HG03139 (cell line): ENCODE measurements around the gene STIM1.
"Not testable (repeated sequence)": the region's sequence is repeated elsewhere in the genome, so short reads cannot be mapped to it uniquely, and the experiment has no call there.

ENCODE experiments used
- ATAC-seq: cut with Tn5 transposase; IDR thresholded peaks from one replicate; pipeline ENCODE4 v1.9.1; 2021; ENCODE audit not compliant: unreplicated experiment

STIM1 gene

DNA sequence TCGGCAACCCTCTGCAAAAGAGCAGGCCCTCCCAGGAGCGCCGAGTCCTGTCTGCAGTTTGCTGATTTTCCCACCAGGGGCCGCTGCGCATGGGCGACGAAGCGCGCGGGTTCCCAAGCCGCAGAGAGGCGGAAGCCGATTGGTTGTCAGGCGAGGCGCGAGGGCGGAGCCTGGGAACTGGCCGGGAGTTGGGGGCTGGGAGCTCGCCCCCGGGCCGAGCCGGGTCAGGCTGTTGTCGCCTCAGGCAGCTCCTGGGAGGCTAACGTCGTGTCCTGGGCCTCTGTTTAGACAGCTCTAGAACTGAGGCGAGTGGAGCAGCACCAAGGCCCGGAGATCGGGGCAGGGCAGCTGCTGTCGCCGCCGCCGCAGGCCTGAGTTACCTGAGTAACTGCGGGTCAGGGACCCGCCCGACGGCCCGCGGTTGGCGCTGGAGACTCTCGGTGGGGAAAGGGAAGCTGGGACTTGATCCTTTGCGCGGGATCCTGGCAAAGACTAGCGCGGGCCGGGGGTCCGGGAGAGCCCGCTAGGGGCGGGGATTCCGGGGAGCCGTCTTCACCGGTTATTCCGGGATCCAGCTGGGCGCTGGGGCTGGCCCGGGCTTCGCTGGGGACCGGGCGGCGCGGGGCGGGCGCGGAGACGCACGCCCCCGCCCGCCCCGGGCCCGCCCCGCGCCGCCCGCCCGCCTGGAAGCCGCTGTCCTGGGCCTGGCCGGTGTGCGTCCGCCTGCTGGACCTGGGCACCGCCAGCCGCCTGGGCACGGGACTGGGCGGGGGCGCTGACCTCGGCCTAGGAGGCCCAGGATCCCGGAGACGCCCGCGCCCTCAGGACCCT is at the start of gene STIM1:
Gene STIM1 (plus strand): TSS at position 688 of the 831 bp plus-strand sequence. CDS start 607 bp downstream, outside the sequence.
- peak; percentile 49 for ATAC-seq

GRCh38 chr11:3807909-3808860 is 47.3 kb upstream of the STIM1 start, which contains the start of gene PGAP2:
TSS of gene PGAP2 (plus strand) at chr11:3808560. CDS start at chr11:3811260, 2,700 bp downstream.
- ATAC-seq = peak; percentile 67

DNA sequence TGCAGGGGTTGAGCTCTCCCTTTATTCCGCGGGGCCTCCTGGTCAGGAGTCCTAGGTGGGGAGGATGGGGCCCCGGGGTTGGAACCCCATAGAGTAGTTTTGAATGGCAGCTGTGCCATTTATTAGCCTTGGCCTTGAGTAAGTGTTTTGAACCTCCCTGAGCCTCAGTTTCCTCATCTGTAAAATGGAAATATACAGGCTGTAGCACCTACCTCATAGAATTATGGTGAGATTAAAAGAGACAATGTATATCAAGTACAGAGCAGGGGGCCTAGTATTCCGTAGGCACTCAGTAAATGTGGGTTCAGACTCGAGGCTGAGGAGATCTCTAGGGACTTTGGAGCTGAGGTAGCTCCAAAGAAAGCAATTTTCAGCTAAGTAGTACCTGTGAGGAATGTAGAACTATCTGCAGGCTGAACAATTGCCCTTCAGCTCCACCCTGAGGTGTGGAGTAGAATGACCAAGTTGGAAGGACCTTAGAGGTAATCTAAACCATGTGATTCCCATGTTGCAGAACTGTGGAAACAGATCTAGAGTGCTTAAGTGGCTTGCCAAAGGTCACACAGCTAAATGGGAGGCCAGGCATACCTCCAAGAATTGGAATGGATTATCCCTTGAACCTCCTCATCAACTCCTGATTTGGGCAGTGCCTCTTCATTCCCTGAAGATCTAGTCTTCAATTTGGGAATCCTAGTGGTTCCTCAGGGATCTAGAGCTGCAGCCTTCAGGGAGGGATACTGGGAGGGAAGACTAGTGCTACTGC is 46.4 kb upstream of the STIM1 start:
- ATAC-seq = peak; percentile 58

DNA sequence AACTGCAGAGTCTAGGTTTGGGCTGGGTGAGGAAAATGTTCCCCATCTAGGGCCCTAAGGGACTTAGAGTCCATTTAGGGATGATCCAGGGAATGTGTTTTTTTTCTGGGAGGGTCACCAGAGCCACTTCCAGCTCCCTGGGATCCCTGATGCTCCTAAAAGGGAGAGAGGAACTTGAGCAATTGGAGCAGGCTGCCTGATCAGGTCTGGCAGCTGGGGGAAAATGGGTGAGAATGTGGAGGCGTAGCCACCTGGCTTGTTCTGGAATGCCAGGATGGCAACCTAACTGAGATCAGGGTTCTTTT is 45.9 kb upstream of the STIM1 start:
- ATAC-seq = no peak

- no peak for ATAC-seq
Observed at GRCh38 chr11:3810446-3810845, 45.0 kb upstream of the STIM1 start.

DNA sequence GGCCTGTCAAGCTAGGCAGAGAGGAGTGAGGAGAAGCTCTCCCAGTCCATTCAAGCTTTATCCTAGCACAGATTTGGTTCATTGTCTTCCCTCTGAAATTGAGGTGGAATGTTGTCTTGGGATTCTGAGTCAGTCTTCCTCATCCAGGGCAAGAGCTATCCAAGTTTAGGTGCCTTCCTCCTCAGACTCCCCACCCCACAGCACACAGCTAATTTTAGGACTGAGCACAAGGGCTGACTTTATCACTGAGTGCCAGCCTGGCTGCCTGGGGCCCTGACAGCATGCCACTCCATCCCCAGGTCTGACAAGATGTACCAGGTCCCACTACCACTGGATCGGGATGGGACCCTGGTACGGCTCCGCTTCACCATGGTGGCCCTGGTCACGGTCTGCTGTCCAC is 44.5 kb upstream of the STIM1 start:
- no peak for ATAC-seq

DNA sequence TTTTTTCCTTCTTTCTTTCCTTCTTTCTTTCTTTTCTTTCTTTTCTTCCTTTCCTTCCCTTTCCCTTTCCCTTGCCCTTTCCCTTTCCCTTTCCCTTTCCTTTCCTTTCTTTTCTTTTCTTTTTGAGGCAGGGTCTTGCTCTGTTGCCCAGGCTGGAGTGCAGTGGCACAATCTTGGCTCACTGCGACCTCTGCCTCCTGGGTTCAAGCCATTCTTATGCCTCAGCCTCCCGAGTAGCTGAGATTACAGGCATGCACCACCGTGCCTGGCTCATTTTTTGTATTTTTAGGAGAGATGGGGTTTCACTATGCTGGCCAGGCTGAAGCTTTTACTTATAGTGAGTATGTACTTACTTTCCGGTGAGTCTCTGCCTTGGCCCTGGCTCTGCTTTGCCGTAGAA is 40.6 kb upstream of the STIM1 start:
- ATAC-seq = not testable (repeated sequence)

- ATAC-seq = no peak
Observed at GRCh38 chr11:3815845-3816244, 39.6 kb upstream of the STIM1 start.

DNA sequence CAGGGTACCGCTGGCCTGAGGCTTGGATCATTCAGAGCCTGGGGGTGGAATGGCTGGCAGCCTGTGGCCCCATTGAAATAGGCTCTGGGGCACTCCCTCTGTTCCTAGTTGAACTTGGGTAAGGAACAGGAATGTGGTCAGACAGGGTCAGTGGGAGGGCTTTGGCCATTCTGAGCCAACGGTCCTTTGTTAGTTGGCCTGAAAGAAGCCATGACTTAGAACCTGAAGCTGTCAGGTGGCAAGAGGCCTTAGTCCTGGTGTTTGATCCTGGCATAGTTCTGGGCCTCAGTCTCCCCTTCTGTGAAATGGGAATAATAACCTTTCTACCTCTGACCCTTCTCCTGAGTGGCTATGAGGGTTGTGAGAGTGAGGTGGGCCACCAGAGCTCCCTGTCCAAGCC is 38.8 kb upstream of the STIM1 start:
- no peak for ATAC-seq

DNA sequence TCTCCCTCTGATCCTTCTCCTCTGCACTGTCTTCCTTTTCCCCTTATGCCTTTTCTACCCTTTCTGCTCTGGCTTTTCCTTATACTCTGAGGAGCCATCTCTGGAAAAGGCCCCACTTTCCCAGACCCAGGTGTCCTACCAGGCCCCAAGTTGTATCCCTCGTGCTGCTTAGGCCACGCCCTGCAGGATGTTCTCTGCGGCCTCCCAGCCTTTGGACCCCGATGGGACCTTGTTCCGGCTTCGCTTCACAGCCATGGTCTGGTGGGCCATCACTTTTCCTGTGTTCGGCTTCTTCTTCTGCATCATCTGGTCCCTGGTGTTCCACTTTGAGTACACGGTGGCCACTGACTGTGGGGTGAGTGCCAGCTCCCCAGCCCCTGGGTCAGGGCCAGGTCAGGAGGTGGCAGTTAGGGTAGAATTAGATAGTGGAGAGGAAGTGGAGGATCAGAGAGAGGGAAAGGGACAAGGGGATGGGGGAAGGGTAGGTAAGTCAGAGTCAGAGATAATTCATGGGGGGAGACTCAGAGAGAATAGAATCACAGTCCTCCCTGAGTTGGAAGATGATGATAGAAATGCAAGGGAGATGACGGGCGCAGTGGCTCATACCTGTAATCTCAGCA is 38.2 kb upstream of the STIM1 start:
- no peak for ATAC-seq

- ATAC-seq = no peak
Observed at GRCh38 chr11:3820971-3821370, 34.5 kb upstream of the STIM1 start.

GRCh38 chr11:3822312-3822711 is 33.2 kb upstream of the STIM1 start:
- no peak for ATAC-seq

DNA sequence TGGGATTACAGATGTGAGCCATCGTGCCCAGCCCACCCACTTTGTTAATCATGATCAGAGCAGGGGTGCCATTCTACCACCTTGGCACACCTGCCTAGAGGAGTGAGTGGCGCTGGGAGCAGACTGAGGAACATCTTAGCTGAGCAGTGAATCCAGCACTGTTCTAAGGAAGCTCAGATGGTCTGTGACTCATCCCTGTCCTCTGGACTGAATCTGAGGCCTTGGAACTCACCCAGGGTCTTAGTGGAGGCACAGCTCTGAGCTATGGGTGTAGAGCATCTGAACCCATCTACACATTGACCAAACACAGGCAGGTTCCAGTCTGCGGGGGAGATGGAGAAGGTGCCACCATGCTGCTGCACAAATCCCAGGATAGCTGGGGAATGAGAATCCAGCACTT is 32.2 kb upstream of the STIM1 start:
- ATAC-seq = no peak

GRCh38 chr11:3823762-3824506 is 31.5 kb upstream of the STIM1 start:
- ATAC-seq = no peak

DNA sequence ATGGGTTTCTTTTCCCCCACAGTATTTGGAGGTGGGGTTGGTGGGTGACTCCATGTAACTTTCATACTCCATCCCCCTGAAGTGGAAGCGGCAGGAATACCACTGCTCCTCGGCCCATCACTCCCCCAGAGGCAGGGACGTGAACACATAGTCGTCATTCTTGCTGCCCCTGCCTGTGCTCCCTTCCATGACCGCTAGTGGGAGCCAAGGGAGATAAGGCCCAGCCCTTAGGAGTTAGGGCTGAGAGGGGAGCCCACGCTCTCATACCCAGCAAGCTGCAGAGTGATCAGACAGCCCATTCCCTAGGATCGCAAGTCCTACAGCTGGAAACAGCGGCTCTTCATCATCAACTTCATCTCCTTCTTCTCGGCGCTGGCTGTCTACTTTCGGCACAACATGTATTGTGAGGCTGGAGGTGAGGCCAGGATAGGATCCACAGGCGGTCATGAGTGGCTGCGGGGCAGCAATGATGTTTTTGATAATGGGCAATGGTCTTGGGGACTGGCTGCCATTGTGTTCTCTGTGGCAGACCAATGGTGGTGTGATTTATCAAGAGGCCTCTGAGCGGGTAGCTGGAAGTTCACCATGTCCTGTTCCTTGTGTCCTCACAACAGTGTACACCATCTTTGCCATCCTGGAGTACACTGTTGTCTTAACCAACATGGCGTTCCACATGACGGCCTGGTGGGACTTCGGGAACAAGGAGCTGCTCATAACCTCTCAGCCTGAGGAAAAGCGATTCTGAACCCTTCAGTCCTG is 30.6 kb upstream of the STIM1 start:
- ATAC-seq = peak; percentile 88

GRCh38 chr11:3825473-3826154 is 29.9 kb upstream of the STIM1 start:
- ATAC-seq = no peak

DNA sequence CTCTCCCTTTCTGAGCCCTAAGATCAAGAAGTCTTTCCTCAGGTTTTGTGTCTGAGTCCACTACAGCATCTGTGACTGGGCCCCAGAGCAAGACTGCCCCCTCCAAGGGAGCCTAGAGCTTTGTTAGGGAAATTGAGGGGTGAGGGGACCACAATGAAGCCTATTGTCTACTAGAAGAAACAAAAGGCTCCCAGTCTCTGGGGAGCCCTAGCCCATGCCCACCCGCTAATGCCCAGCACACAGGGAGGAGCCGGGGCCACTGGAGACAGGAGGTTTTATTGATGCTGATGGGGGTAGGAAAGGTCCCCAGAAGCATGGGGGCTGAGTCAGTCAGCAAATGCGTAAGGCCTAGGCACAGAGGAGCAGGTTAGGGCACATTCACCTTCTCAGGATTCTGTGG is 28.7 kb upstream of the STIM1 start:
- no peak for ATAC-seq

DNA sequence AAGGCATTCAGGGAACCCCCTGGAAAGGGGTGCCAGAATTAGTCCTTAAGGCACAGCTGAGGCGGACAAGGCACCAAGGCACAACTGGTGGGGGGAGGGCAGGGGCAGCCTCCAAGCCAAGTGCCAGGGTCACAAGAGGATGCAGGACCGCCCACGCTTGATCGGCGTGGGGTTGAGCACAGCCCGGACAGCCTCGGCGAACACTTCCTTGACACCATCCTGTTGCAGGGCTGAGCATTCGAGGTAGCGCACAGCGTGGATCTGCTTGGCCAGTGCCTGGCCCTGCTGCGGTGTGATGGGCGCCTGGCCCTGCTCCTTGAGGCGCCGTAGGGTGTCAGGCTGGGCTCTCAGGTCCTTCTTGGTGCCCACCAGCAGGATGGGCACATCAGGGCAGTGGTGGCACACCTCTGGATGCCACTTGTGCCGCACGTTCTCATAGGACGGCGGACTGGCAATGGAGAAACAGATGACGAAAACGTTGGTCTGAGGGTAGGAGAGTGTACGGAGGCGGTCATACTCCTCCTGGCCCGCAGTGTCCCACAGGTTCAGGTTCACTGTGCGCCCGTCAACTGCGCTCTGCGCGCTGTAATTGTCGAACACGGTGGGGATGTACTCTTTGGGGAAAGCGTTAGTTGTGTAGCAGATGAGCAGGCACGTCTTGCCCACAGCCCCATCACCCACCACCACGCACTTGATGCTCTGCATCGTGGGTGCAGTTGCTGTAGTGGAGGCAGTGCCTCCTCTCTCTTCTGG is 27.9 kb upstream of the STIM1 start:
- ATAC-seq = no peak
